ENCODE data around the gene ZBTB4.

ZBTB4 gene

GRCh38 chr17:7445619-7445968 is 33.8 kb downstream of the ZBTB4 start:
- H3K9me3 ChIP-seq (ENCODE audit: insufficient read depth, low read length), result no peaks in the 10 kb centered on the region
- H3K4me1 ChIP-seq (ENCODE audit: low read length), result peaks cover 2% of the 10 kb centered on the region; the same call in 1 of the 2 replicates
- H3K4me2 ChIP-seq (ENCODE audit: low read length), result no peak overlapping the region
- no peaks in the 10 kb centered on the region for H3K79me2 ChIP-seq (ENCODE audit: low read length)
- H3K36me3 ChIP-seq (replicated peaks; ENCODE audit: low read depth, low read length), result no peaks in the 10 kb centered on the region
- H3K9ac ChIP-seq (ENCODE audit: low read length), result no peak overlapping the region
- no peaks in the 10 kb centered on the region for H4K20me1 ChIP-seq (ENCODE audit: insufficient read depth, low read length)
- no peak overlapping the region for H2AFZ ChIP-seq (ENCODE audit: low read depth, low read length)
- no peaks in the 10 kb centered on the region for H3K27me3 ChIP-seq (ENCODE audit: low read depth, low read length)
- H3K27ac ChIP-seq (ENCODE audit: low read length), result no peak overlapping the region
- H3K4me3 ChIP-seq (ENCODE audit: low read length), result no peak overlapping the region
- TF ChIP-seq CTCF (IDR thresholded peaks at IDR 0.05; ENCODE audit: low read depth, low read length) (no peak), EZH2phosphoT487 (IDR thresholded peaks at IDR 0.05; ENCODE audit: low read depth) (no peak)

GRCh38 chr17:7444682-7445618 is 34.5 kb downstream of the ZBTB4 start, which contains the start of gene CHRNB1:
CHRNB1 (plus strand) TSS chr17:7445061; CDS start chr17:7445128, 67 bp downstream.
- Histone ChIP-seq H3K9me3 (ENCODE audit: insufficient read depth, low read length) (no peaks in the 10 kb centered on the region), H3K79me2 (ENCODE audit: low read length) (no peaks in the 10 kb centered on the region), H3K27ac (ENCODE audit: low read length) (no peak within 1 kb of the TSS), H3K4me1 (ENCODE audit: low read length) (peaks cover 6% of the 10 kb centered on the region; the same call in 1 of the 2 replicates), H4K20me1 (ENCODE audit: insufficient read depth, low read length) (no peaks in the 10 kb centered on the region), H3K27me3 (ENCODE audit: low read depth, low read length) (0 out of 2 replicates have a peak, but pooled peaks cover 3% of the 10 kb centered on the region), H3K36me3 (replicated peaks; ENCODE audit: low read depth, low read length) (no peaks in the 10 kb centered on the region), H2AFZ (ENCODE audit: low read depth, low read length) (no peak within 1 kb of the TSS), H3K4me2 (ENCODE audit: low read length) (no peak within 1 kb of the TSS), H3K4me3 (ENCODE audit: low read length) (no peak within 1 kb of the TSS), H3K9ac (ENCODE audit: low read length) (no peak within 1 kb of the TSS)
- TF ChIP-seq EZH2phosphoT487 (IDR thresholded peaks at IDR 0.05; ENCODE audit: low read depth) (no peak), CTCF (IDR thresholded peaks at IDR 0.05; ENCODE audit: low read depth, low read length) (no peak)

- Histone ChIP-seq H3K4me1 (ENCODE audit: low read length) (peaks cover 6% of the 10 kb centered on the region; the same call in 1 of the 2 replicates), H3K27me3 (ENCODE audit: low read depth, low read length) (0 out of 2 replicates have a peak, but pooled peaks cover 3% of the 10 kb centered on the region), H3K4me3 (ENCODE audit: low read length) (no peak overlapping the region), H4K20me1 (ENCODE audit: insufficient read depth, low read length) (no peaks in the 10 kb centered on the region), H2AFZ (ENCODE audit: low read depth, low read length) (no peak overlapping the region), H3K9me3 (ENCODE audit: insufficient read depth, low read length) (no peaks in the 10 kb centered on the region), H3K79me2 (ENCODE audit: low read length) (no peaks in the 10 kb centered on the region), H3K4me2 (ENCODE audit: low read length) (no peak overlapping the region), H3K9ac (ENCODE audit: low read length) (no peak overlapping the region), H3K27ac (ENCODE audit: low read length) (no peak overlapping the region), H3K36me3 (replicated peaks; ENCODE audit: low read depth, low read length) (no peaks in the 10 kb centered on the region)
- TF ChIP-seq EZH2phosphoT487 (IDR thresholded peaks at IDR 0.05; ENCODE audit: low read depth) (no peak), CTCF (IDR thresholded peaks at IDR 0.05; ENCODE audit: low read depth, low read length) (no peak)
Measured at GRCh38 chr17:7443499-7444485, 35.6 kb downstream of the ZBTB4 start.
